Tibial nerve (tissue), 4 donors: ENCODE results near the gene SPC24. TPM values are rescaled to one million over a fixed set of nuclear protein-coding genes. Genes with fewer than 3 reads are reported as not detected.
"Not testable (repeated sequence)": the region's sequence is repeated elsewhere in the genome, so short reads cannot be mapped to it uniquely, and the experiment has no call there.

Source experiments
- DNase-seq, 2 donors: peaks; one replicate each; pipeline ENCODE4 v3.0.0-alpha.2; 2019; ENCODE audit warnings: low spot score in 2 of 2
- H3K27ac ChIP-seq, 4 donors: fragments of 200-600 bp; sonication (generic) in 3 of 4; one replicate each; pipeline ENCODE4 v1.5.1; 2017 to 2019; ENCODE audit warnings: mild to moderate bottlenecking in 1 of 4
- H3K27me3 ChIP-seq, 2 donors: fragments of 200-600 bp; sonication (generic) in 1 of 2; one replicate each; pipeline versions ENCODE4 v1.5.1 to v1.6.0; 2017 to 2019
- H3K36me3 ChIP-seq, 3 donors: fragments of 200-600 bp; sonication (generic); one replicate each; pipeline ENCODE4 v1.5.1; 2018 to 2019
- H3K4me1 ChIP-seq, 4 donors: fragments of 200-600 bp; sonication (generic) in 3 of 4; one replicate each; pipeline ENCODE4 v1.5.1; 2017 to 2019
- H3K4me3 ChIP-seq, 4 donors: fragments of 200-600 bp; sonication (generic) in 3 of 4; one replicate each; pipeline ENCODE4 v1.5.1; 2017 to 2019; ENCODE audit warnings: mild to moderate bottlenecking in 1 of 4, moderate library complexity in 1 of 4
- H3K9me3 ChIP-seq, 4 donors: fragments of 200-600 bp; sonication (generic) in 3 of 4; one replicate each; pipeline ENCODE4 v1.5.1; 2017 to 2019
- CTCF ChIP-seq, 5 experiments: fragments of 200-600 bp in 3 of 5; fragments of 450-650 bp in 2 of 5; sonication (generic) in 3 of 5; IDR thresholded peaks; one replicate each; pipeline ENCODE4 v1.5.1; 2016 to 2019; ENCODE audit warnings: antibody characterized with exemption in 5 of 5, mild to moderate bottlenecking in 3 of 5, moderate library complexity in 2 of 5
- EP300 ChIP-seq, 2 donors: sonication (generic); formaldehyde crosslinking; IDR thresholded peaks; one replicate each; pipeline ENCODE4 v1.6.1; 2017; ENCODE audit warnings: antibody characterized with exemption in 2 of 2, mild to moderate bottlenecking in 1 of 2
- POLR2A ChIP-seq, 2 donors: fragments of 450-650 bp; IDR thresholded peaks; one replicate each; pipeline ENCODE4 v1.6.1; 2017; ENCODE audit warnings: antibody characterized with exemption in 2 of 2, mild to moderate bottlenecking in 2 of 2, moderate library complexity in 2 of 2
- WGBS, 2 donors: methylation state at CpG; one replicate each; pipeline ENCODE4 v1.1.5; 2018; 5-methylcytosine and 5-hydroxymethylcytosine counted together
- total RNA-seq, 4 donors: library from RNA; depleted of rRNA; stranded (reverse); fragments of >200 nt; gene quantifications; one replicate each; pipeline ENCODE4 v1.1.0, GENCODE V29; 2016

Gene SPC24
- total RNA-seq, 4 donors from 2014 or later: 2.6 to 20.4 (median 4.4) TPM

GRCh38 chr19:11142528-11143171, 12.9 kb downstream of the SPC24 start:
- Histone ChIP-seq H3K27me3 (no peaks in the 10 kb centered on the region), H3K27ac (peak overlapping the region; percentile 80 to 100 (median 98)), H3K4me1 (peaks cover 5 to 67% (median 52%) of the 10 kb centered on the region in 4 donors), H3K36me3 (no peaks in the 10 kb centered on the region), H3K4me3 (peak overlapping the region; percentile 8 to 41 (median 25)), H3K9me3 (no peaks in the 10 kb centered on the region)
- TF ChIP-seq POLR2A (IDR thresholded peaks at IDR 0.05) (no peak), CTCF (IDR thresholded peaks at IDR 0.05) (peak in 1 of 5 experiments; percentile 14), EP300 (IDR thresholded peaks at IDR 0.05) (peak; percentile 57 to 64)
- DNase-seq: peak; percentile 83 to 86
- 3 to 6% methylated on average over 8 to 13 of the region's 22 CpGs for WGBS, 2 donors

- Histone ChIP-seq H3K27me3 (no peaks in the 10 kb centered on the region), H3K4me1 (peaks cover 5 to 73% (median 52%) of the 10 kb centered on the region in 4 donors), H3K36me3 (no peaks in the 10 kb centered on the region), H3K9me3 (no peaks in the 10 kb centered on the region), H3K27ac (peak overlapping the region; percentile 80 to 100 (median 98)), H3K4me3 (no peak overlapping the region)
- DNase-seq: no peak
- TF ChIP-seq CTCF (IDR thresholded peaks at IDR 0.05) (no peak), POLR2A (IDR thresholded peaks at IDR 0.05) (no peak), EP300 (IDR thresholded peaks at IDR 0.05) (no peak)
- WGBS, 2 donors: 53 to 58% methylated on average over 5 to 8 of the region's 9 CpGs
These were observed 13.6 kb downstream of the SPC24 start for GRCh38 chr19:11141937-11142527.

GRCh38 chr19:11140896-11141295, 14.7 kb downstream of the SPC24 start:
- Histone ChIP-seq H3K4me3 (no peak overlapping the region), H3K9me3 (no peaks in the 10 kb centered on the region), H3K4me1 (peaks cover 5 to 80% (median 52%) of the 10 kb centered on the region in 4 donors), H3K36me3 (no peaks in the 10 kb centered on the region), H3K27ac (peak overlapping the region; percentile 80 to 100 (median 98)), H3K27me3 (no peaks in the 10 kb centered on the region)
- no peak for TF ChIP-seq CTCF (IDR thresholded peaks at IDR 0.05)
- TF ChIP-seq POLR2A (IDR thresholded peaks at IDR 0.05): no peak
- TF ChIP-seq EP300 (IDR thresholded peaks at IDR 0.05): no peak
- DNase-seq: no peak
- WGBS, 2 donors: 81 to 86% methylated on average over 9 of the region's 9 CpGs

DNA sequence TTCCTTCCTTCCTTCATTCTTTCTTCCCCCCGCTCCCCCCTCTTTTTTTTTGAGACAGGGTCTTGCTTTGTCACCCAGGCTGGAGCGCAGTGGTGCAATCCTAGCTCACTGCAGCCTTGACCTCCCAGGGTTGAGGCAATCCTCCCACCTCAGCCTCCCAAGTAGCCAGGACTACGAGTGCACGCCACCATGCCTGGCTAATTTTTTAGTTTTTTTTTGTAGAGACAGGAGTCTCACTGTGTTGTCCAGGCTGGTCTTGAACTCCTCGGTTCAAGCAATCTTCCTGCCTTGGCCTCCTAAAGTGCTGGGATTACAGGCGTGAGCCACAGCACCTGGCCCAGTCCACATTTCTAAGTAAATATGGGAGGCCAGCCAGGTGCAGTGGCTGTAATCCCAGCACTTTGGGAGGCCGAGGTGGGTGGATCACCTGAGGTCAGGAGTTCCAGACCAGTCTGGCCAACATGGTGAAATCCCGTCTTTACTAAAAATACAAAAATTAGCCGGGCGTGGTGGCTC, 15.5 kb downstream of the SPC24 start:
- not testable (repeated sequence) for H3K27me3 ChIP-seq, DNase-seq, H3K36me3 ChIP-seq, H3K4me3 ChIP-seq, H3K9me3 ChIP-seq
- 79 to 84% methylated on average over 10 of the region's 10 CpGs for WGBS, 2 donors
- Histone ChIP-seq H3K27ac (peak overlapping the region; percentile 85 to 100 (median 98)), H3K4me1 (peaks cover 5 to 80% (median 52%) of the 10 kb centered on the region in 4 donors)

GRCh38 chr19:11138601-11139300, 16.8 kb downstream of the SPC24 start:
- Histone ChIP-seq H3K27me3 (no peaks in the 10 kb centered on the region), H3K27ac (peak overlapping the region; percentile 85 to 100 (median 98)), H3K36me3 (peaks cover 0 to 11% (median 0%) of the 10 kb centered on the region in 3 donors), H3K4me3 (peak overlapping the region in 3 of 4 donors; percentile 2 to 43 (median 12)), H3K4me1 (peaks cover 3 to 74% (median 48%) of the 10 kb centered on the region in 4 donors), H3K9me3 (no peaks in the 10 kb centered on the region)
- peak; percentile 50 to 60 for DNase-seq
- TF ChIP-seq EP300 (IDR thresholded peaks at IDR 0.05): peak in 1 of 2 donors; percentile 62
- peak in 1 of 2 donors; percentile 31 for TF ChIP-seq POLR2A (IDR thresholded peaks at IDR 0.05)
- peak in 1 of 5 experiments; percentile 37 for TF ChIP-seq CTCF (IDR thresholded peaks at IDR 0.05)
- WGBS, 2 donors: 5 to 13% methylated on average over 9 to 10 of the region's 13 CpGs
